Mesendoderm (in vitro differentiated cells): ENCODE data around the gene PTPN9.

ENCODE experiments used
- DNase-seq: peaks from one replicate; pipeline ENCODE4 v3.0.0; 2013
- H2AK5ac ChIP-seq: 2 replicates; pipeline ENCODE4 v1.6.1; 2013; ENCODE audit warnings: low read length, inconsistent platforms
- H2BK120ac ChIP-seq: 2 replicates; pipeline ENCODE4 v1.6.1; 2013; ENCODE audit warnings: low read depth, mild to moderate bottlenecking, low read length, moderate library complexity, mixed read lengths
- H2BK15ac ChIP-seq: replicated peaks from 2 replicates; pipeline ENCODE4 v1.6.1; 2013; ENCODE audit warnings: low read depth, mild to moderate bottlenecking, moderate library complexity
- H2BK5ac ChIP-seq: 2 replicates; pipeline ENCODE4 v1.6.1; 2013; ENCODE audit warnings: low read length, inconsistent platforms
- H3K18ac ChIP-seq: 2 replicates; pipeline ENCODE4 v1.6.1; 2013; ENCODE audit warnings: mild to moderate bottlenecking, low read length, mixed read lengths
- H3K23ac ChIP-seq: one replicate; pipeline ENCODE4 v1.6.1; 2013; ENCODE audit warnings: low read length
- H3K27ac ChIP-seq: 2 replicates; pipeline ENCODE4 v1.5.1; 2013; ENCODE audit warnings: low read depth, mild to moderate bottlenecking, inconsistent platforms, low read length, moderate library complexity
- H3K27me3 ChIP-seq: 2 replicates; pipeline ENCODE4 v1.6.1; 2013; ENCODE audit warnings: low read length, control low read depth, mild to moderate bottlenecking, inconsistent platforms; ENCODE audit not compliant: insufficient read depth, poor library complexity
- H3K36me3 ChIP-seq: 2 replicates; pipeline ENCODE4 v1.6.1; 2013; ENCODE audit warnings: low read length, inconsistent platforms; ENCODE audit not compliant: control insufficient read depth, insufficient read depth
- H3K4ac ChIP-seq: one replicate; pipeline ENCODE4 v1.6.1; 2013; ENCODE audit warnings: low read depth, mild to moderate bottlenecking, low read length, moderate library complexity
- H3K4me1 ChIP-seq: 2 replicates; pipeline ENCODE4 v1.6.1; 2013; ENCODE audit warnings: low read depth, low read length, inconsistent platforms; ENCODE audit not compliant: control insufficient read depth
- H3K4me2 ChIP-seq: 2 replicates; pipeline ENCODE4 v1.6.1; 2013; ENCODE audit warnings: low read length
- H3K4me3 ChIP-seq: 2 replicates; pipeline ENCODE4 v1.5.1; 2013; ENCODE audit warnings: mild to moderate bottlenecking, low read length
- H3K56ac ChIP-seq: one replicate; pipeline ENCODE4 v1.6.1; 2013; ENCODE audit warnings: low read length
- H3K79me1 ChIP-seq: 2 replicates; pipeline ENCODE4 v1.6.1; 2013; ENCODE audit warnings: low read length, inconsistent platforms
- H3K79me2 ChIP-seq: 2 replicates; pipeline ENCODE4 v1.6.1; 2013; ENCODE audit warnings: mild to moderate bottlenecking, low read length; ENCODE audit not compliant: control insufficient read depth, insufficient read depth
- H3K9ac ChIP-seq: 2 replicates; pipeline ENCODE4 v1.6.1; 2013; ENCODE audit warnings: low read length, inconsistent platforms
- H4K5ac ChIP-seq: one replicate; pipeline ENCODE4 v1.6.1; 2013; ENCODE audit warnings: low read length
- H4K8ac ChIP-seq: one replicate; pipeline ENCODE4 v1.6.1; 2013; ENCODE audit warnings: low read depth, mild to moderate bottlenecking, control low read depth, low read length, moderate library complexity
- WGBS: extraction: QIAGEN DNeasy Blood & Tissue Kit; methylation state at CpG from one replicate; pipeline ENCODE4 v1.1.7; 2013; ENCODE audit warnings: low lambda C conversion rate, missing lambda C conversion rate; ENCODE audit not compliant: insufficient coverage; ENCODE audit errors: extremely low coverage; 5-methylcytosine and 5-hydroxymethylcytosine counted together

PTPN9 gene

GRCh38 chr15:75597667-75598341 is 18.7 kb upstream of the PTPN9 start:
- Histone ChIP-seq H2BK120ac (no peak overlapping the region), H2BK15ac (no peak overlapping the region), H4K5ac (no peak overlapping the region), H3K4me2 (no peak overlapping the region), H3K4me1 (no peaks in the 10 kb centered on the region), H3K27me3 (no peaks in the 10 kb centered on the region), H3K27ac (no peak overlapping the region), H2BK5ac (no peak overlapping the region), H3K4ac (no peak overlapping the region), H3K23ac (no peak overlapping the region), H4K8ac (no peak overlapping the region), H3K18ac (no peak overlapping the region), H3K79me1 (no peaks in the 10 kb centered on the region), H3K9ac (no peak overlapping the region), H3K36me3 (peaks cover 4% of the 10 kb centered on the region), H2AK5ac (no peak overlapping the region), H3K56ac (no peak overlapping the region), H3K79me2 (no peaks in the 10 kb centered on the region), H3K4me3 (no peak overlapping the region)
- WGBS: no CpG with 5 or more reads among the region's 3 CpGs
- DNase-seq: peak; percentile 47

GRCh38 chr15:75596703-75597345 is 17.7 kb upstream of the PTPN9 start:
- H3K4me1 ChIP-seq: no peaks in the 10 kb centered on the region
- WGBS: no CpG with 5 or more reads among the region's 3 CpGs
- no peaks in the 10 kb centered on the region for H3K79me1 ChIP-seq
- H3K4ac ChIP-seq: no peak overlapping the region
- no peaks in the 10 kb centered on the region for H3K27me3 ChIP-seq
- no peak overlapping the region for H2BK15ac ChIP-seq
- H3K79me2 ChIP-seq: no peaks in the 10 kb centered on the region
- no peak overlapping the region for H4K8ac ChIP-seq
- H2BK120ac ChIP-seq: no peak overlapping the region
- no peak overlapping the region for H3K56ac ChIP-seq
- H3K4me2 ChIP-seq: no peak overlapping the region
- H3K4me3 ChIP-seq: no peak overlapping the region
- no peak overlapping the region for H3K27ac ChIP-seq
- no peak overlapping the region for H4K5ac ChIP-seq
- peaks cover 4% of the 10 kb centered on the region for H3K36me3 ChIP-seq
- no peak overlapping the region for H3K9ac ChIP-seq
- DNase-seq: no peak
- H3K18ac ChIP-seq: no peak overlapping the region
- H2BK5ac ChIP-seq: no peak overlapping the region
- no peak overlapping the region for H3K23ac ChIP-seq
- no peak overlapping the region for H2AK5ac ChIP-seq

GRCh38 chr15:75594276-75594675 is 15.2 kb upstream of the PTPN9 start:
- Histone ChIP-seq H2BK15ac (no peak overlapping the region), H2AK5ac (no peak overlapping the region), H3K4me2 (no peak overlapping the region), H3K79me1 (no peaks in the 10 kb centered on the region), H3K4ac (no peak overlapping the region), H4K8ac (no peak overlapping the region), H3K79me2 (no peaks in the 10 kb centered on the region), H3K9ac (no peak overlapping the region), H2BK120ac (no peak overlapping the region), H3K18ac (no peak overlapping the region), H3K23ac (no peak overlapping the region), H3K4me1 (no peaks in the 10 kb centered on the region), H3K36me3 (peaks cover 3% of the 10 kb centered on the region), H4K5ac (no peak overlapping the region), H3K56ac (no peak overlapping the region), H3K27ac (no peak overlapping the region), H2BK5ac (no peak overlapping the region), H3K4me3 (no peak overlapping the region), H3K27me3 (no peaks in the 10 kb centered on the region)
- no CpG with 5 or more reads among the region's 9 CpGs for WGBS
- no peak for DNase-seq

- no peak overlapping the region for H2BK15ac ChIP-seq
- no peak overlapping the region for H2AK5ac ChIP-seq
- no peak overlapping the region for H2BK5ac ChIP-seq
- H3K9ac ChIP-seq: no peak overlapping the region
- no peak overlapping the region for H2BK120ac ChIP-seq
- no peak overlapping the region for H3K18ac ChIP-seq
- no peaks in the 10 kb centered on the region for H3K79me1 ChIP-seq
- H3K36me3 ChIP-seq: peaks cover under 1% of the 10 kb centered on the region
- DNase-seq: no peak
- H3K4me2 ChIP-seq: no peak overlapping the region
- no CpG with 5 or more reads among the region's 4 CpGs for WGBS
- no peak overlapping the region for H3K56ac ChIP-seq
- H3K79me2 ChIP-seq: no peaks in the 10 kb centered on the region
- no peaks in the 10 kb centered on the region for H3K4me1 ChIP-seq
- H3K27ac ChIP-seq: no peak overlapping the region
- H4K5ac ChIP-seq: no peak overlapping the region
- no peak overlapping the region for H3K4ac ChIP-seq
- H3K23ac ChIP-seq: no peak overlapping the region
- H3K4me3 ChIP-seq: no peak overlapping the region
- H3K27me3 ChIP-seq: no peaks in the 10 kb centered on the region
- no peak overlapping the region for H4K8ac ChIP-seq
Measured at GRCh38 chr15:75591655-75592364, 12.7 kb upstream of the PTPN9 start.

GRCh38 chr15:75590239-75590638 is 11.1 kb upstream of the PTPN9 start:
- no peak for DNase-seq
- Histone ChIP-seq H3K4ac (no peak overlapping the region), H3K27ac (no peak overlapping the region), H3K79me1 (no peaks in the 10 kb centered on the region), H3K27me3 (no peaks in the 10 kb centered on the region), H4K5ac (no peak overlapping the region), H4K8ac (no peak overlapping the region), H2BK120ac (no peak overlapping the region), H2BK5ac (no peak overlapping the region), H3K4me2 (no peak overlapping the region), H3K9ac (no peak overlapping the region), H3K18ac (no peak overlapping the region), H3K36me3 (no peaks in the 10 kb centered on the region), H3K56ac (no peak overlapping the region), H3K4me3 (no peak overlapping the region), H3K4me1 (no peaks in the 10 kb centered on the region), H3K23ac (no peak overlapping the region), H2BK15ac (no peak overlapping the region), H2AK5ac (no peak overlapping the region), H3K79me2 (no peaks in the 10 kb centered on the region)
- WGBS: no CpG with 5 or more reads among the region's 2 CpGs
